Activated naive CD4-positive, alpha-beta T cell treated with anti-CD3 and anti-CD28 coated beads, Interleukin-2, amount 50 U/mL, for 16 hours (primary cell): Measurements from ENCODE around the gene NAA10.

Experiments
- DNase-seq: peaks from one replicate; pipeline ENCODE4 v3.0.0-alpha.2; 2020

Gene NAA10

GRCh38 chrX:153966841-153967535 is 32.2 kb upstream of the NAA10 start:
- peak; percentile 45 for DNase-seq

GRCh38 chrX:153966283-153966688 is 31.4 kb upstream of the NAA10 start:
- DNase-seq = no peak

GRCh38 chrX:153965406-153965805 is 30.6 kb upstream of the NAA10 start:
- DNase-seq = no peak

GRCh38 chrX:153964105-153964504 is 29.3 kb upstream of the NAA10 start:
- no peak for DNase-seq

- DNase-seq = no peak
Measured at GRCh38 chrX:153963546-153963945, 28.7 kb upstream of the NAA10 start.

GRCh38 chrX:153961292-153961691 is 26.5 kb upstream of the NAA10 start:
- DNase-seq = no peak

- DNase-seq = no peak
Measured at GRCh38 chrX:153960786-153961185, 25.9 kb upstream of the NAA10 start.

- DNase-seq = no peak
Measured at GRCh38 chrX:153960077-153960476, 25.2 kb upstream of the NAA10 start.

GRCh38 chrX:153959649-153960048 is 24.8 kb upstream of the NAA10 start:
- no peak for DNase-seq

- no peak for DNase-seq
Measured at GRCh38 chrX:153958605-153959004, 23.8 kb upstream of the NAA10 start.

GRCh38 chrX:153957224-153957623 is 22.4 kb upstream of the NAA10 start:
- no peak for DNase-seq

- no peak for DNase-seq
Measured at GRCh38 chrX:153956044-153956907, 21.4 kb upstream of the NAA10 start.

- DNase-seq = no peak
Measured at GRCh38 chrX:153955228-153955732, 20.4 kb upstream of the NAA10 start.

GRCh38 chrX:153954558-153955227 is 19.9 kb upstream of the NAA10 start:
- DNase-seq = no peak

- DNase-seq = no peak
Measured at GRCh38 chrX:153953892-153954557, 19.2 kb upstream of the NAA10 start.

GRCh38 chrX:153953342-153953830 is 18.5 kb upstream of the NAA10 start:
- DNase-seq = peak; percentile 71

GRCh38 chrX:153952373-153953026 is 17.7 kb upstream of the NAA10 start:
- DNase-seq = no peak

- DNase-seq = no peak
Measured at GRCh38 chrX:153951683-153952372, 17.0 kb upstream of the NAA10 start.

- no peak for DNase-seq
Measured at GRCh38 chrX:153950127-153950526, 15.3 kb upstream of the NAA10 start.

- DNase-seq = no peak
Measured at GRCh38 chrX:153948847-153949805, 14.3 kb upstream of the NAA10 start.
